LNCaP clone FGC (cell line): ENCODE results near the gene CYP24A1.

ENCODE experiments used
- DNase-seq: peaks from one replicate; pipeline ENCODE4 v3.0.0-alpha.2; 2011; ENCODE audit warnings: low read depth
- H3K4me3 ChIP-seq: 2 replicates; pipeline ENCODE4 v1.5.1; 2011; ENCODE audit warnings: mild to moderate bottlenecking, low read depth, low read length, control low read depth
- CTCF ChIP-seq: IDR thresholded peaks from 2 replicates; pipeline ENCODE4 v1.5.1; 2012; ENCODE audit warnings: mild to moderate bottlenecking; ENCODE audit not compliant: control insufficient read depth, insufficient read depth; ENCODE audit errors: extremely low read depth

Gene CYP24A1

GRCh38 chr20:54188132-54188849, 14.5 kb upstream of the CYP24A1 start:
- no peak overlapping the region for H3K4me3 ChIP-seq
- TF ChIP-seq CTCF, result no peak
- no peak for DNase-seq

GRCh38 chr20:54184904-54185626, 11.3 kb upstream of the CYP24A1 start:
- H3K4me3 ChIP-seq, result no peak overlapping the region
- TF ChIP-seq CTCF, result no peak
- DNase-seq, result no peak

DNA sequence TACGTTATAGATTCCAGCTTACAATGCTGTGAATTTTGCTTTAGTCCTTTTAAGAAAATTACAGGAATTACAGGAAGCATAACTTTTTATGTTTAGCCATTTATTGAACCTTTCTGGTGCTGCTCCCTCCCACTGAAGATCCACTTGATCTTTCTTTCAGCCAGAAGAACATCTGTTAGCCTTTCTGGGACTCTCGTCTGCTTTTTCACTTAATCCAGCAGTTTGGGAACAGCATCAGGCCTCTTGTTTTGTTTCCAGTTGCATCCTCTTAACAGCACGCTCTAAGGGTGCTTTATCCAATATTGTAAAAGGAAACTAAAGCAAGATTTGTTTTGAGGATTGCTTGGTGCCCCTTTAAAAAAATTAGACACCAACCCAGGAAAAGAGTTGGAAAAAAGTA, 10.3 kb upstream of the CYP24A1 start:
- no peak overlapping the region for H3K4me3 ChIP-seq
- TF ChIP-seq CTCF, result no peak
- no peak for DNase-seq

DNA sequence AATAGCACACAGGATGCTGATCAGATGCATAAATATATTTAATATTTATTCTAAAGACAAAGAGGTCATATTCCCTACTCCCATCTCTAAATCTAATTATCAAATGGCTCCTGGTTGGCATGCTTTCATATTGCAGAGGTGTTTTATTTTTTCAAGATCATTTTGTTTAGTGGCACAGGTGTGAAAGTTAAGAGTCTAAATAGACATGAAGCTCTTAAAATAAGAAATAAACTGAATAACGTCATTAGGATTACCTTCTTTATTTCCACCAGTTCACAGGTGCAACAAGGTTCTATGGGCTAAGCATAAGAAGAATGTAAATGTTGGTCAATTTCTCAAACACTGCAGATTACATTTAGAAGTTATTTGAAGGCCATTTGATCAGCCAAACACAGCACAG, 7.1 kb upstream of the CYP24A1 start:
- H3K4me3 ChIP-seq, result no peak overlapping the region
- DNase-seq, result no peak
- no peak for TF ChIP-seq CTCF

DNA sequence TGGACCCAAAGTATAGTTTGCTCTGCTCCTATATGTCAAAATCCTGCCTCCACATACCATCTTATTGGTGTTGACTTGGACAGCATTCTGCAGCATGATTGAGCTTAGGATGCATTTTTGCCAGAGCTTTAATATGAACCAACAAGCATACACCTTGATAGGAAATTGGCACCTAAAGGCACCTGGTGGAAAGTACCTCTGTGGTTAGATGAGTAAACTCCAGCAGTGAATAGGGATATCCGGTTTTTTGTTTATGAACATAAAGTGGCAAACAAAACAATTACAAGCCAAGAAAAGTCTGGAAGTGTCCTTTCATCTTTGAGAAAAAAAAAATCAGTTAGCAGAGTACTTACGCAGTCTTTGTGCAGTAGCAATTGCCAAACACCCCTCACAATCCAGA, 6.2 kb upstream of the CYP24A1 start:
- DNase-seq, result no peak
- H3K4me3 ChIP-seq, result no peak overlapping the region

DNA sequence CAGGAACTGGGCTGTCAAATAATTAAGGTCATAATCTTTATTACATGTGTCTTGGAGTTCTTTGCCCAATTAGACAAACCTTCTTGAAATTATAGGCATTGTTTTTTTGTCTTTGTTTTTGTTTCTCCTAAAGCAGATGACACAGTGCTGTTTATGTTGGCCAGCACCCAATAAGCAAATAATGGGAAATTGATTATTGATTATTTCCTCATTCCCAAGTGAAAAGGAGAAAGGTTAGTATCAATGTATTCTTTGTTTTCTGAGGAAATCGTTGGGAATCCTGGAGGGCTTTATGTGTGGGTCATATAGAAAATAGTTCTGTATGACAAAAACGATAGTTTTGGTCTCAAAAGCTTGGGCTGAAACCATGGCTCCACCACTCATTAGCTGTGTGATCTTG, 4.5 kb upstream of the CYP24A1 start:
- no peak for TF ChIP-seq CTCF
- DNase-seq, result no peak

More for the DNA sequence above, 6.2 kb upstream of the CYP24A1 start:
- TF ChIP-seq CTCF, result no peak

More for the DNA sequence above, 4.5 kb upstream of the CYP24A1 start:
- no peak overlapping the region for H3K4me3 ChIP-seq
